H9 (cell line): ENCODE data around the gene DYNLT4. TPM values are rescaled to one million over a fixed set of nuclear protein-coding genes. Genes with fewer than 3 reads are reported as not detected.

ENCODE experiments used
- DNase-seq: peaks from one replicate; pipeline ENCODE4 v3.0.0-alpha.2; 2017
- H2AFZ ChIP-seq: one replicate; pipeline ENCODE4 v1.6.1; 2013; ENCODE audit warnings: mild to moderate bottlenecking, low read length, control low read depth, moderate library complexity
- H2AK5ac ChIP-seq: 2 replicates; pipeline ENCODE4 v1.6.1; 2013; ENCODE audit warnings: low read length, control low read depth, mixed read lengths; ENCODE audit not compliant: insufficient read length
- H2BK120ac ChIP-seq: one replicate; pipeline ENCODE4 v1.6.1; 2013; ENCODE audit warnings: low read depth, mild to moderate bottlenecking, low read length, control low read depth, inconsistent platforms; ENCODE audit not compliant: poor library complexity, severe bottlenecking
- H2BK12ac ChIP-seq: 2 replicates; pipeline ENCODE4 v1.6.1; 2013; ENCODE audit warnings: low read length, control low read depth, mixed read lengths, low read depth; ENCODE audit not compliant: insufficient read length
- H2BK15ac ChIP-seq: 2 replicates; pipeline ENCODE4 v1.6.1; 2013; ENCODE audit warnings: low read depth, low read length, control low read depth
- H2BK20ac ChIP-seq: one replicate; pipeline ENCODE4 v1.6.1; 2013; ENCODE audit warnings: low read depth, mild to moderate bottlenecking, low read length, control low read depth, inconsistent platforms; ENCODE audit not compliant: poor library complexity, severe bottlenecking
- H2BK5ac ChIP-seq: 2 replicates; pipeline ENCODE4 v1.6.1; 2013; ENCODE audit warnings: low read length, control low read depth, mixed read lengths; ENCODE audit not compliant: insufficient read length
- H3K14ac ChIP-seq: 2 replicates; pipeline ENCODE4 v1.6.1; 2013; ENCODE audit warnings: low read length, control low read depth; ENCODE audit not compliant: insufficient read depth
- H3K18ac ChIP-seq: 2 replicates; pipeline ENCODE4 v1.6.1; 2013; ENCODE audit warnings: low read depth, mild to moderate bottlenecking, mixed read lengths, low read length, control low read depth; ENCODE audit not compliant: insufficient read length
- H3K23ac ChIP-seq: 2 replicates; pipeline ENCODE4 v1.6.1; 2013; ENCODE audit warnings: low read length, control low read depth, mixed read lengths, low read depth; ENCODE audit not compliant: insufficient read length
- H3K23me2 ChIP-seq: 2 replicates; pipeline ENCODE4 v1.6.1; 2013; ENCODE audit warnings: low read depth, mild to moderate bottlenecking, mixed read lengths, low read length, control low read depth; ENCODE audit not compliant: insufficient read length, poor library complexity, severe bottlenecking
- H3K27ac ChIP-seq: 2 replicates; pipeline ENCODE4 v1.5.1; 2013; ENCODE audit warnings: low read length, control low read depth, mixed read lengths, low read depth; ENCODE audit not compliant: insufficient read length
- H3K27me3 ChIP-seq: 2 replicates; pipeline ENCODE4 v1.6.1; 2013; ENCODE audit warnings: low read length, control low read depth, inconsistent platforms; ENCODE audit not compliant: insufficient read depth
- H3K4ac ChIP-seq: 2 replicates; pipeline ENCODE4 v1.6.1; 2013; ENCODE audit warnings: low read depth, mild to moderate bottlenecking, control low read depth, inconsistent platforms, low read length, moderate library complexity
- H3K4me1 ChIP-seq: 2 replicates; pipeline ENCODE4 v1.6.1; 2013; ENCODE audit warnings: low read length, control low read depth, inconsistent platforms; ENCODE audit not compliant: insufficient read depth
- H3K4me2 ChIP-seq: 2 replicates; pipeline ENCODE4 v1.6.1; 2013; ENCODE audit warnings: low read length, control low read depth, mixed read lengths; ENCODE audit not compliant: insufficient read length, insufficient read depth
- H3K56ac ChIP-seq: 2 replicates; pipeline ENCODE4 v1.6.1; 2013; ENCODE audit warnings: low read depth, mild to moderate bottlenecking, mixed read lengths, low read length, control low read depth; ENCODE audit not compliant: insufficient read length
- H3K79me1 ChIP-seq: 2 replicates; pipeline ENCODE4 v1.6.1; 2013; ENCODE audit warnings: low read depth, mild to moderate bottlenecking, moderate library complexity, low read length, control low read depth, inconsistent platforms; ENCODE audit not compliant: insufficient read depth, poor library complexity, severe bottlenecking
- H3K79me2 ChIP-seq: 2 replicates; pipeline ENCODE4 v1.6.1; 2013; ENCODE audit warnings: low read length, control low read depth, inconsistent platforms; ENCODE audit not compliant: insufficient read depth
- H3K9ac ChIP-seq: 2 replicates; pipeline ENCODE4 v1.6.1; 2013; ENCODE audit warnings: low read length, control low read depth, mixed read lengths; ENCODE audit not compliant: insufficient read length; ENCODE audit errors: extremely low read depth
- H3K9me3 ChIP-seq: one replicate; pipeline ENCODE4 v1.6.1; 2013; ENCODE audit warnings: low read depth, low read length, inconsistent platforms; ENCODE audit not compliant: control insufficient read depth
- H3T11ph ChIP-seq: one replicate; pipeline ENCODE4 v1.6.1; 2013; ENCODE audit warnings: mild to moderate bottlenecking, low read length, control low read depth, inconsistent platforms
- H4K20me1 ChIP-seq: one replicate; pipeline ENCODE4 v1.6.1; 2013; ENCODE audit not compliant: control insufficient read depth, insufficient read length, insufficient read depth
- H4K5ac ChIP-seq: 2 replicates; pipeline ENCODE4 v1.6.1; 2013; ENCODE audit warnings: low read depth, mild to moderate bottlenecking, mixed read lengths, low read length, control low read depth; ENCODE audit not compliant: insufficient read length
- H4K8ac ChIP-seq: replicated peaks from 2 replicates; pipeline ENCODE4 v1.6.1; 2013; ENCODE audit warnings: low read length, control low read depth, mixed read lengths, low read depth; ENCODE audit not compliant: insufficient read length
- H4K91ac ChIP-seq: 2 replicates; pipeline ENCODE4 v1.6.1; 2013; ENCODE audit warnings: low read depth, mild to moderate bottlenecking, moderate library complexity, mixed read lengths, low read length, control low read depth; ENCODE audit not compliant: insufficient read length
- H3K27ac Mint-ChIP-seq, 3 experiments: 2 replicates in 2 of 3; 3 replicates in 1 of 3; pipeline ENCODE4 v1.8.0; 2020 to 2021; ENCODE audit warnings: mixed read lengths in 3 of 3, mild to moderate bottlenecking in 1 of 3, moderate library complexity in 1 of 3
- H3K27me3 Mint-ChIP-seq: 2 replicates; pipeline ENCODE4 v1.8.0; 2021; ENCODE audit warnings: low read depth, mild to moderate bottlenecking, moderate library complexity, mixed read lengths
- H3K36me3 Mint-ChIP-seq, 3 experiments: 2 replicates in 2 of 3; 3 replicates in 1 of 3; pipeline ENCODE4 v1.8.0; 2020 to 2021; ENCODE audit warnings: low read depth in 3 of 3, mixed read lengths in 3 of 3; ENCODE audit not compliant: insufficient read depth in 1 of 3
- H3K4me1 Mint-ChIP-seq, 2 experiments: 2 replicates each; pipeline ENCODE4 v1.8.0; 2020; ENCODE audit warnings: mixed read lengths in 2 of 2
- H3K4me3 Mint-ChIP-seq, 2 experiments: 2 replicates in 1 of 2; 3 replicates in 1 of 2; pipeline ENCODE4 v1.8.0; 2020 to 2021; ENCODE audit warnings: mild to moderate bottlenecking in 2 of 2, mixed read lengths in 2 of 2, moderate library complexity in 1 of 2
- H3K9me3 Mint-ChIP-seq, 2 experiments: 2 replicates in 1 of 2; 3 replicates in 1 of 2; pipeline ENCODE4 v1.8.0; 2020; ENCODE audit warnings: mild to moderate bottlenecking in 2 of 2, mixed read lengths in 2 of 2, moderate library complexity in 1 of 2
- CTCF ChIP-seq: fragments of 200-600 bp; sonication (generic); conservative IDR thresholded peaks from 3 replicates; pipeline ENCODE4 v1.8.0; 2021; ENCODE audit warnings: antibody characterized with exemption, mild to moderate bottlenecking
- WGBS: extraction: QIAGEN DNeasy Blood & Tissue Kit; methylation state at CpG from one replicate; pipeline ENCODE4 v1.1.7; 2013; ENCODE audit warnings: missing lambda C conversion rate, low lambda C conversion rate, mixed read lengths; ENCODE audit not compliant: insufficient read length; ENCODE audit errors: extremely low coverage; 5-methylcytosine and 5-hydroxymethylcytosine counted together
- total RNA-seq: library from RNA; stranded (reverse); gene quantifications from 2 replicates; pipeline ENCODE4 v1.2.1, GENCODE V29; 2021

The DYNLT4 gene
- total RNA-seq, 1 experiment from 2014 or later: not detected

DNA sequence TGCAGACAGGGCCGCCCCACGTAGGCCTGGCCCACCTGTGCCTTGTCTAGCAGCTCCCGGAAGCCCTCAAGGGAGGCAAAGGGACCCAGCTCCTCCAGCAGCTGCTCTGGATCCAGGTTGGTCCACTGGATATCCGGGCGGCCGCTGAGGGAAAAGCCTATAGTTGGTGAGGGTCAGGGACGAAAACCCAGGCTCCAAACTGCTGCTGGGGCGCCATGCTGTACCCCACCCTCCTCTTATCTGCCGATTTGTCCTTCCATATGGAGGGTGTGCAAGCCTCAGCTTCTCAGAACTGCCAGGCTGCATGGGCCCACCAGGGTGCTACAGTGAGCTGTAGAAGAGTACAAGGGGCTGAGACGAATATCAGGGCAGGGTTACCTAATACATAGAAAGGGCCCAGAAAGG is 23.8 kb upstream of the DYNLT4 start:
- no peak overlapping the region for H2BK12ac ChIP-seq
- H4K8ac ChIP-seq: no peak overlapping the region
- no peak overlapping the region for H3K9ac ChIP-seq
- no peaks in the 10 kb centered on the region for H3K27me3 ChIP-seq
- no peak overlapping the region for H3T11ph ChIP-seq
- no peak overlapping the region for H4K5ac ChIP-seq
- no peak overlapping the region for H4K91ac ChIP-seq
- no peaks in the 10 kb centered on the region; the same call in 1 of the 2 replicates for H3K27me3 Mint-ChIP-seq
- H2AK5ac ChIP-seq: no peak overlapping the region
- H3K79me1 ChIP-seq: no peaks in the 10 kb centered on the region
- no peak overlapping the region for H2BK20ac ChIP-seq
- H3K9me3 ChIP-seq: no peaks in the 10 kb centered on the region
- no peaks in the 10 kb centered on the region; the same call in 1 of the 2 replicates for H3K4me1 ChIP-seq
- no peak overlapping the region for H2AFZ ChIP-seq
- H3K27ac ChIP-seq: no peak overlapping the region
- H3K4me1 Mint-ChIP-seq: peaks cover 12 to 18% of the 10 kb centered on the region in 2 experiments
- no peaks in the 10 kb centered on the region for H4K20me1 ChIP-seq
- no peak overlapping the region for H2BK5ac ChIP-seq
- no peak overlapping the region for H3K23ac ChIP-seq
- DNase-seq: no peak
- no peak overlapping the region for H3K27ac Mint-ChIP-seq
- no peak overlapping the region for H3K18ac ChIP-seq
- H3K14ac ChIP-seq: no peak overlapping the region
- no peaks in the 10 kb centered on the region for H3K79me2 ChIP-seq
- H2BK15ac ChIP-seq: no peak overlapping the region
- H3K4me2 ChIP-seq: no peak overlapping the region
- H3K56ac ChIP-seq: no peak overlapping the region
- no peak overlapping the region for H2BK120ac ChIP-seq
- no peaks in the 10 kb centered on the region for H3K9me3 Mint-ChIP-seq
- no peak for TF ChIP-seq CTCF
- no peak overlapping the region for H3K4me3 Mint-ChIP-seq
- no peaks in the 10 kb centered on the region for H3K23me2 ChIP-seq
- H3K36me3 Mint-ChIP-seq: no peaks in the 10 kb centered on the region
- no CpG with 5 or more reads among the region's 10 CpGs for whole genome bisulfite sequencing
- H3K4ac ChIP-seq: no peak overlapping the region
